ENCODE data around the gene MYH9. TPM values are rescaled to one million over a fixed set of nuclear protein-coding genes. Genes with fewer than 3 reads are reported as not detected.

The MYH9 gene
- total RNA-seq, 2 donors from 2014 or later, result 1,447 to 1,631 TPM

- H3K4me3 ChIP-seq, result peak overlapping the region; percentile 78
- H3K9me3 ChIP-seq, result no peaks in the 10 kb centered on the region
- H3K36me3 ChIP-seq, result peaks cover 15% of the 10 kb centered on the region
- peaks cover 30 to 49% of the 10 kb centered on the region in 2 donors for H3K4me1 ChIP-seq (ENCODE audit: control insufficient read depth in 1 of 2, low read depth in 2 of 2)
- no peaks in the 10 kb centered on the region for H3K27me3 ChIP-seq (replicated peaks; ENCODE audit: insufficient read depth)
- no peak overlapping the region for H3K27ac ChIP-seq
- TF ChIP-seq CTCF (IDR thresholded peaks at IDR 0.05), result no peak
- ATAC-seq (ENCODE audit: insufficient number of reproducible peaks, low FRiP score, low read depth), result no peak
- DNase-seq (ENCODE audit: low spot score), result no peak
Observed at GRCh38 chr22:36236388-36237319, 151.1 kb downstream of the MYH9 start.

GRCh38 chr22:36235585-36235984, 152.2 kb downstream of the MYH9 start:
- Histone ChIP-seq H3K27ac (no peak overlapping the region), H3K4me1 (ENCODE audit: control insufficient read depth in 1 of 2, low read depth in 2 of 2) (peaks cover 30 to 49% of the 10 kb centered on the region in 2 donors)
- no peak for TF ChIP-seq CTCF (IDR thresholded peaks at IDR 0.05)

GRCh38 chr22:36234919-36235318, 152.8 kb downstream of the MYH9 start:
- Histone ChIP-seq H3K27ac (no peak overlapping the region), H3K4me3 (no peak overlapping the region), H3K36me3 (peaks cover 30% of the 10 kb centered on the region), H3K27me3 (replicated peaks; ENCODE audit: insufficient read depth) (no peaks in the 10 kb centered on the region), H3K4me1 (ENCODE audit: control insufficient read depth in 1 of 2, low read depth in 2 of 2) (peaks cover 30 to 46% of the 10 kb centered on the region in 2 donors), H3K9me3 (no peaks in the 10 kb centered on the region)
- DNase-seq (ENCODE audit: low spot score) (no peak), ATAC-seq (ENCODE audit: insufficient number of reproducible peaks, low FRiP score, low read depth) (no peak)
- TF ChIP-seq CTCF (IDR thresholded peaks at IDR 0.05), result no peak

More at GRCh38 chr22:36235585-36235984, 152.2 kb downstream of the MYH9 start:
- DNase-seq (ENCODE audit: low spot score), result no peak
- Histone ChIP-seq H3K4me3 (no peak overlapping the region), H3K9me3 (no peaks in the 10 kb centered on the region), H3K36me3 (peaks cover 25% of the 10 kb centered on the region), H3K27me3 (replicated peaks; ENCODE audit: insufficient read depth) (no peaks in the 10 kb centered on the region)
- no peak for ATAC-seq (ENCODE audit: insufficient number of reproducible peaks, low FRiP score, low read depth)

- H3K27ac ChIP-seq, result no peak overlapping the region
- H3K9me3 ChIP-seq, result no peaks in the 10 kb centered on the region
- no peaks in the 10 kb centered on the region for H3K27me3 ChIP-seq (replicated peaks; ENCODE audit: insufficient read depth)
- no peak for TF ChIP-seq CTCF (IDR thresholded peaks at IDR 0.05)
- no peak overlapping the region for H3K4me3 ChIP-seq
- H3K36me3 ChIP-seq, result peaks cover 31% of the 10 kb centered on the region
- H3K4me1 ChIP-seq (ENCODE audit: control insufficient read depth in 1 of 2, low read depth in 2 of 2), result peaks cover 27 to 43% of the 10 kb centered on the region in 2 donors
- ATAC-seq (ENCODE audit: insufficient number of reproducible peaks, low FRiP score, low read depth) (no peak), DNase-seq (ENCODE audit: low spot score) (no peak)
Observed at GRCh38 chr22:36234213-36234612, 153.6 kb downstream of the MYH9 start.

- Histone ChIP-seq H3K9me3 (no peaks in the 10 kb centered on the region), H3K36me3 (peaks cover 34% of the 10 kb centered on the region), H3K4me3 (no peak overlapping the region), H3K4me1 (ENCODE audit: control insufficient read depth in 1 of 2, low read depth in 2 of 2) (peaks cover 27 to 43% of the 10 kb centered on the region in 2 donors), H3K27me3 (replicated peaks; ENCODE audit: insufficient read depth) (no peaks in the 10 kb centered on the region), H3K27ac (no peak overlapping the region)
- DNase-seq (ENCODE audit: low spot score), result no peak
- no peak for TF ChIP-seq CTCF (IDR thresholded peaks at IDR 0.05)
- ATAC-seq (ENCODE audit: insufficient number of reproducible peaks, low FRiP score, low read depth), result no peak
Observed at GRCh38 chr22:36233796-36234195, 154.0 kb downstream of the MYH9 start.

Data from thoracic aorta (tissue), 2 donors.